H9 (cell line): Measurements from ENCODE around the gene CEP131. TPM values are rescaled to one million over a fixed set of nuclear protein-coding genes. Genes with fewer than 3 reads are reported as not detected.

Experiments
- DNase-seq: peaks from one replicate; pipeline ENCODE4 v3.0.0-alpha.2; 2017
- H2AFZ ChIP-seq: one replicate; pipeline ENCODE4 v1.6.1; 2013; ENCODE audit warnings: mild to moderate bottlenecking, low read length, control low read depth, moderate library complexity
- H2AK5ac ChIP-seq: 2 replicates; pipeline ENCODE4 v1.6.1; 2013; ENCODE audit warnings: low read length, control low read depth, mixed read lengths; ENCODE audit not compliant: insufficient read length
- H2BK120ac ChIP-seq: one replicate; pipeline ENCODE4 v1.6.1; 2013; ENCODE audit warnings: low read depth, mild to moderate bottlenecking, low read length, control low read depth, inconsistent platforms; ENCODE audit not compliant: poor library complexity, severe bottlenecking
- H2BK12ac ChIP-seq: 2 replicates; pipeline ENCODE4 v1.6.1; 2013; ENCODE audit warnings: low read length, control low read depth, mixed read lengths, low read depth; ENCODE audit not compliant: insufficient read length
- H2BK15ac ChIP-seq: 2 replicates; pipeline ENCODE4 v1.6.1; 2013; ENCODE audit warnings: low read depth, low read length, control low read depth
- H2BK20ac ChIP-seq: one replicate; pipeline ENCODE4 v1.6.1; 2013; ENCODE audit warnings: low read depth, mild to moderate bottlenecking, low read length, control low read depth, inconsistent platforms; ENCODE audit not compliant: poor library complexity, severe bottlenecking
- H2BK5ac ChIP-seq: 2 replicates; pipeline ENCODE4 v1.6.1; 2013; ENCODE audit warnings: low read length, control low read depth, mixed read lengths; ENCODE audit not compliant: insufficient read length
- H3K14ac ChIP-seq: 2 replicates; pipeline ENCODE4 v1.6.1; 2013; ENCODE audit warnings: low read length, control low read depth; ENCODE audit not compliant: insufficient read depth
- H3K18ac ChIP-seq: 2 replicates; pipeline ENCODE4 v1.6.1; 2013; ENCODE audit warnings: low read depth, mild to moderate bottlenecking, mixed read lengths, low read length, control low read depth; ENCODE audit not compliant: insufficient read length
- H3K23ac ChIP-seq: 2 replicates; pipeline ENCODE4 v1.6.1; 2013; ENCODE audit warnings: low read length, control low read depth, mixed read lengths, low read depth; ENCODE audit not compliant: insufficient read length
- H3K23me2 ChIP-seq: 2 replicates; pipeline ENCODE4 v1.6.1; 2013; ENCODE audit warnings: low read depth, mild to moderate bottlenecking, mixed read lengths, low read length, control low read depth; ENCODE audit not compliant: insufficient read length, poor library complexity, severe bottlenecking
- H3K27ac ChIP-seq: 2 replicates; pipeline ENCODE4 v1.5.1; 2013; ENCODE audit warnings: low read length, control low read depth, mixed read lengths, low read depth; ENCODE audit not compliant: insufficient read length
- H3K27me3 ChIP-seq: 2 replicates; pipeline ENCODE4 v1.6.1; 2013; ENCODE audit warnings: low read length, control low read depth, inconsistent platforms; ENCODE audit not compliant: insufficient read depth
- H3K4ac ChIP-seq: 2 replicates; pipeline ENCODE4 v1.6.1; 2013; ENCODE audit warnings: low read depth, mild to moderate bottlenecking, control low read depth, inconsistent platforms, low read length, moderate library complexity
- H3K4me1 ChIP-seq: 2 replicates; pipeline ENCODE4 v1.6.1; 2013; ENCODE audit warnings: low read length, control low read depth, inconsistent platforms; ENCODE audit not compliant: insufficient read depth
- H3K4me2 ChIP-seq: 2 replicates; pipeline ENCODE4 v1.6.1; 2013; ENCODE audit warnings: low read length, control low read depth, mixed read lengths; ENCODE audit not compliant: insufficient read length, insufficient read depth
- H3K56ac ChIP-seq: 2 replicates; pipeline ENCODE4 v1.6.1; 2013; ENCODE audit warnings: low read depth, mild to moderate bottlenecking, mixed read lengths, low read length, control low read depth; ENCODE audit not compliant: insufficient read length
- H3K79me1 ChIP-seq: 2 replicates; pipeline ENCODE4 v1.6.1; 2013; ENCODE audit warnings: low read depth, mild to moderate bottlenecking, moderate library complexity, low read length, control low read depth, inconsistent platforms; ENCODE audit not compliant: insufficient read depth, poor library complexity, severe bottlenecking
- H3K79me2 ChIP-seq: 2 replicates; pipeline ENCODE4 v1.6.1; 2013; ENCODE audit warnings: low read length, control low read depth, inconsistent platforms; ENCODE audit not compliant: insufficient read depth
- H3K9ac ChIP-seq: 2 replicates; pipeline ENCODE4 v1.6.1; 2013; ENCODE audit warnings: low read length, control low read depth, mixed read lengths; ENCODE audit not compliant: insufficient read length; ENCODE audit errors: extremely low read depth
- H3K9me3 ChIP-seq: one replicate; pipeline ENCODE4 v1.6.1; 2013; ENCODE audit warnings: low read depth, low read length, inconsistent platforms; ENCODE audit not compliant: control insufficient read depth
- H3T11ph ChIP-seq: one replicate; pipeline ENCODE4 v1.6.1; 2013; ENCODE audit warnings: mild to moderate bottlenecking, low read length, control low read depth, inconsistent platforms
- H4K20me1 ChIP-seq: one replicate; pipeline ENCODE4 v1.6.1; 2013; ENCODE audit not compliant: control insufficient read depth, insufficient read length, insufficient read depth
- H4K5ac ChIP-seq: 2 replicates; pipeline ENCODE4 v1.6.1; 2013; ENCODE audit warnings: low read depth, mild to moderate bottlenecking, mixed read lengths, low read length, control low read depth; ENCODE audit not compliant: insufficient read length
- H4K8ac ChIP-seq: replicated peaks from 2 replicates; pipeline ENCODE4 v1.6.1; 2013; ENCODE audit warnings: low read length, control low read depth, mixed read lengths, low read depth; ENCODE audit not compliant: insufficient read length
- H4K91ac ChIP-seq: 2 replicates; pipeline ENCODE4 v1.6.1; 2013; ENCODE audit warnings: low read depth, mild to moderate bottlenecking, moderate library complexity, mixed read lengths, low read length, control low read depth; ENCODE audit not compliant: insufficient read length
- H3K27ac Mint-ChIP-seq, 3 experiments: 2 replicates in 2 of 3; 3 replicates in 1 of 3; pipeline ENCODE4 v1.8.0; 2020 to 2021; ENCODE audit warnings: mixed read lengths in 3 of 3, mild to moderate bottlenecking in 1 of 3, moderate library complexity in 1 of 3
- H3K27me3 Mint-ChIP-seq: 2 replicates; pipeline ENCODE4 v1.8.0; 2021; ENCODE audit warnings: low read depth, mild to moderate bottlenecking, moderate library complexity, mixed read lengths
- H3K36me3 Mint-ChIP-seq, 3 experiments: 2 replicates in 2 of 3; 3 replicates in 1 of 3; pipeline ENCODE4 v1.8.0; 2020 to 2021; ENCODE audit warnings: low read depth in 3 of 3, mixed read lengths in 3 of 3; ENCODE audit not compliant: insufficient read depth in 1 of 3
- H3K4me1 Mint-ChIP-seq, 2 experiments: 2 replicates each; pipeline ENCODE4 v1.8.0; 2020; ENCODE audit warnings: mixed read lengths in 2 of 2
- H3K4me3 Mint-ChIP-seq, 2 experiments: 2 replicates in 1 of 2; 3 replicates in 1 of 2; pipeline ENCODE4 v1.8.0; 2020 to 2021; ENCODE audit warnings: mild to moderate bottlenecking in 2 of 2, mixed read lengths in 2 of 2, moderate library complexity in 1 of 2
- H3K9me3 Mint-ChIP-seq, 2 experiments: 2 replicates in 1 of 2; 3 replicates in 1 of 2; pipeline ENCODE4 v1.8.0; 2020; ENCODE audit warnings: mild to moderate bottlenecking in 2 of 2, mixed read lengths in 2 of 2, moderate library complexity in 1 of 2
- CTCF ChIP-seq: fragments of 200-600 bp; sonication (generic); conservative IDR thresholded peaks from 3 replicates; pipeline ENCODE4 v1.8.0; 2021; ENCODE audit warnings: antibody characterized with exemption, mild to moderate bottlenecking
- WGBS: extraction: QIAGEN DNeasy Blood & Tissue Kit; methylation state at CpG from one replicate; pipeline ENCODE4 v1.1.7; 2013; ENCODE audit warnings: missing lambda C conversion rate, low lambda C conversion rate, mixed read lengths; ENCODE audit not compliant: insufficient read length; ENCODE audit errors: extremely low coverage; 5-methylcytosine and 5-hydroxymethylcytosine counted together
- total RNA-seq: library from RNA; stranded (reverse); gene quantifications from 2 replicates; pipeline ENCODE4 v1.2.1, GENCODE V29; 2021

Gene CEP131
- total RNA-seq, 1 experiment from 2014 or later, result 16.3 TPM

- Histone ChIP-seq H2AFZ (no peak overlapping the region), H3K4me1 (no peaks in the 10 kb centered on the region), H3T11ph (no peak overlapping the region), H2AK5ac (no peak overlapping the region), H2BK15ac (no peak overlapping the region), H4K8ac (no peak overlapping the region), H3K56ac (no peak overlapping the region), H3K79me2 (no peaks in the 10 kb centered on the region), H3K18ac (no peak overlapping the region), H4K20me1 (no peaks in the 10 kb centered on the region), H3K27ac (no peak overlapping the region), H3K4me2 (no peak overlapping the region), H3K23me2 (no peaks in the 10 kb centered on the region), H2BK12ac (no peak overlapping the region), H2BK5ac (no peak overlapping the region), H3K79me1 (no peaks in the 10 kb centered on the region), H3K14ac (no peak overlapping the region), H3K9me3 (no peaks in the 10 kb centered on the region), H2BK120ac (no peak overlapping the region), H3K4ac (no peak overlapping the region), H3K27me3 (no peaks in the 10 kb centered on the region), H3K9ac (no peak overlapping the region), H4K91ac (no peak overlapping the region), H3K23ac (no peak overlapping the region), H4K5ac (no peak overlapping the region), H2BK20ac (no peak overlapping the region)
- H3K4me1 Mint-ChIP-seq, result 0 out of 4 replicates have a peak, but pooled peaks cover 0 to 4% of the 10 kb centered on the region in 2 experiments
- DNase-seq, result peak; percentile 58
- H3K36me3 Mint-ChIP-seq, result peaks cover 0 to 10% (median 6%) of the 10 kb centered on the region in 3 experiments; a peak in 5 of 7 replicates
- no peak overlapping the region for H3K27ac Mint-ChIP-seq
- no peaks in the 10 kb centered on the region for H3K9me3 Mint-ChIP-seq
- WGBS, result no CpG with 5 or more reads among the region's 27 CpGs
- no peaks in the 10 kb centered on the region for H3K27me3 Mint-ChIP-seq
- no peak overlapping the region for H3K4me3 Mint-ChIP-seq
- TF ChIP-seq CTCF, result peak; percentile 47
Measured at GRCh38 chr17:81189670-81190530, 32.9 kb downstream of the CEP131 start.
